ENCODE data around the gene ANKRD31.

Gene ANKRD31

DNA sequence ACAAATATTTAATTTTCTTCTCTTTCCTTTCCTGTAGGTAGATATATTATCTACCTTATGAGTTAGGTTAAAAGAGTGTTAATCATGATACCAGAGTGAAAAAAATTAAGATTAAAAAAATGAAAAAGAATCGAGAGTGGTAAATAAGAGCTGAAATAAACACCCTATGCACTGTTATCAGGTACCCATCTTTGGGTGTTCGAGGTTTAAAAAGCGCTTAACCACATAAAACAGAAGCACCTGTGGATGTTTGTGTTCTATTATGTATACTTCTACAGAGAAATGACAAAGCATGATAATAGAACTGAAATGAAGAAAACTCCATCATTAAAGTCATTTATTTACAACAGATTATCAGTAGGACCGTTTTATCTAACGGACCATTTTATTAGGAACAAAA, 158.7 kb downstream of the ANKRD31 start:
- 93 to 100% methylated on average over 1 to 4 of the region's 5 CpGs for WGBS, 2 experiments
- H3K27me3 ChIP-seq (ENCODE audit: control insufficient read depth, insufficient read depth, low read length, poor library complexity, severe bottlenecking): no peaks in the 10 kb centered on the region
- H3K27ac ChIP-seq (ENCODE audit: insufficient read depth, low read depth, low read length, poor library complexity, severe bottlenecking): no peak overlapping the region
- H3K4me1 ChIP-seq (ENCODE audit: control insufficient read depth, insufficient read depth, low read length): no peaks in the 10 kb centered on the region
- no peak overlapping the region for H3K4me3 ChIP-seq (ENCODE audit: insufficient read depth, low read depth, low read length)
- H3K36me3 ChIP-seq (ENCODE audit: control insufficient read depth, insufficient read depth, low read length): no peaks in the 10 kb centered on the region
- no peaks in the 10 kb centered on the region for H3K9me3 ChIP-seq (ENCODE audit: control insufficient read depth, low read length)

DNA sequence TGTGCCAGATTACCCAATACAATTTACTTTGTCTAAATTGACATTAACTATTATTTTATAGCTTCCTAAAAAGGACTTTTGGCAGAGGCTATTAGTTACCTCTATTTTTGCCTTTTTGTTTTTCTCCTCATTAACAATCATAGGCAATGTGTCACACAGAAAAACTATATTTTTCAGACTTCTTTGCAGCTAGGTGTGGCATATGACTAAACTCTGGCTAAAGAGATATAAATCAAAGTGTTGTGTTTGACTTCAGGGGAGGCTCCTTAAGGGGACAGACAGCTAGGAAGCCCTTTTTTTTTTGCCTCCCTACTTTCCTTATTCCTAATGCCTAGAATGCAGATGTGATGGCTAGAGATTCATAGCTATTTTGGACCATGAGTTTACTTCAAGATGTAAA, 164.6 kb downstream of the ANKRD31 start:
- H3K36me3 ChIP-seq (ENCODE audit: control insufficient read depth, insufficient read depth, low read length): no peaks in the 10 kb centered on the region
- H3K4me3 ChIP-seq (ENCODE audit: insufficient read depth, low read depth, low read length): no peak overlapping the region
- H3K9me3 ChIP-seq (ENCODE audit: control insufficient read depth, low read length): no peaks in the 10 kb centered on the region
- no peaks in the 10 kb centered on the region for H3K27me3 ChIP-seq (ENCODE audit: control insufficient read depth, insufficient read depth, low read length, poor library complexity, severe bottlenecking)
- no peaks in the 10 kb centered on the region for H3K4me1 ChIP-seq (ENCODE audit: control insufficient read depth, insufficient read depth, low read length)
- no peak overlapping the region for H3K27ac ChIP-seq (ENCODE audit: insufficient read depth, low read depth, low read length, poor library complexity, severe bottlenecking)

- Histone ChIP-seq H3K9me3 (ENCODE audit: control insufficient read depth, low read length) (no peaks in the 10 kb centered on the region), H3K4me1 (ENCODE audit: control insufficient read depth, insufficient read depth, low read length) (no peaks in the 10 kb centered on the region), H3K27me3 (ENCODE audit: control insufficient read depth, insufficient read depth, low read length, poor library complexity, severe bottlenecking) (no peaks in the 10 kb centered on the region), H3K27ac (ENCODE audit: insufficient read depth, low read depth, low read length, poor library complexity, severe bottlenecking) (no peak overlapping the region), H3K4me3 (ENCODE audit: insufficient read depth, low read depth, low read length) (no peak overlapping the region), H3K36me3 (ENCODE audit: control insufficient read depth, insufficient read depth, low read length) (no peaks in the 10 kb centered on the region)
These were observed 165.6 kb downstream of the ANKRD31 start for GRCh38 chr5:75071100-75071499.

DNA sequence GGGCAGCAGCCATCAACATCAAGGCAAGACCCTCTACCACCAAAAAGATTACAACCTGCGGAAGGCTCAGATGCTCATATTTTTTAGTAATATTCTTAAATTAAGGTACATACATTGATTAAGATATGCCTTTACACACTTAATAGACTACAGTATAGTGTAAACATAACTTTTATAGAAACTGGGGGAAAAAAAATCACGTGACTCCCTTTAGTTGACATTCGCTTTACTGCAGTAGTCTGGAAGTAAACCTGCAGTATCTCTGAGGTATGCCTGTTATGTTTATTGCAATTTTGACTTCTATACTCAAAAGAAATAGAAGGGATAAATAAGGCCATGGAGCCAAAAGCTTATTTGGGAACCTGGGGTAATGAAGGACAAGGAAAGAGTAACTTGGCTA, 169.2 kb downstream of the ANKRD31 start:
- Histone ChIP-seq H3K27me3 (ENCODE audit: control insufficient read depth, insufficient read depth, low read length, poor library complexity, severe bottlenecking) (no peaks in the 10 kb centered on the region), H3K36me3 (ENCODE audit: control insufficient read depth, insufficient read depth, low read length) (no peaks in the 10 kb centered on the region), H3K4me3 (ENCODE audit: insufficient read depth, low read depth, low read length) (no peak overlapping the region), H3K9me3 (ENCODE audit: control insufficient read depth, low read length) (no peaks in the 10 kb centered on the region), H3K27ac (ENCODE audit: insufficient read depth, low read depth, low read length, poor library complexity, severe bottlenecking) (no peak overlapping the region), H3K4me1 (ENCODE audit: control insufficient read depth, insufficient read depth, low read length) (no peaks in the 10 kb centered on the region)
- 94 to 100% methylated on average over 2 to 3 of the region's 3 CpGs for WGBS, 2 experiments

GRCh38 chr5:75062925-75063531, 173.7 kb downstream of the ANKRD31 start:
- no peaks in the 10 kb centered on the region for H3K4me1 ChIP-seq (ENCODE audit: control insufficient read depth, insufficient read depth, low read length)
- no peak overlapping the region for H3K27ac ChIP-seq (ENCODE audit: insufficient read depth, low read depth, low read length, poor library complexity, severe bottlenecking)
- WGBS, 2 experiments: 92 to 97% methylated on average over 1 of the region's 2 CpGs
- H3K9me3 ChIP-seq (ENCODE audit: control insufficient read depth, low read length): no peaks in the 10 kb centered on the region
- no peak overlapping the region for H3K4me3 ChIP-seq (ENCODE audit: insufficient read depth, low read depth, low read length)
- no peaks in the 10 kb centered on the region for H3K27me3 ChIP-seq (ENCODE audit: control insufficient read depth, insufficient read depth, low read length, poor library complexity, severe bottlenecking)
- no peaks in the 10 kb centered on the region for H3K36me3 ChIP-seq (ENCODE audit: control insufficient read depth, insufficient read depth, low read length)

- 92 to 96% methylated on average over 4 of the region's 4 CpGs for WGBS, 2 experiments
- Histone ChIP-seq H3K4me3 (ENCODE audit: insufficient read depth, low read depth, low read length) (no peak overlapping the region), H3K36me3 (ENCODE audit: control insufficient read depth, insufficient read depth, low read length) (no peaks in the 10 kb centered on the region), H3K27ac (ENCODE audit: insufficient read depth, low read depth, low read length, poor library complexity, severe bottlenecking) (no peak overlapping the region), H3K4me1 (ENCODE audit: control insufficient read depth, insufficient read depth, low read length) (peaks cover 5% of the 10 kb centered on the region), H3K27me3 (ENCODE audit: control insufficient read depth, insufficient read depth, low read length, poor library complexity, severe bottlenecking) (peaks cover under 1% of the 10 kb centered on the region), H3K9me3 (ENCODE audit: control insufficient read depth, low read length) (no peaks in the 10 kb centered on the region)
These were observed 176.6 kb downstream of the ANKRD31 start for GRCh38 chr5:75059912-75060545.

- 91 to 94% methylated on average over 3 of the region's 3 CpGs for WGBS, 2 experiments
- H3K4me3 ChIP-seq (ENCODE audit: insufficient read depth, low read depth, low read length): no peak overlapping the region
- no peak overlapping the region for H3K27ac ChIP-seq (ENCODE audit: insufficient read depth, low read depth, low read length, poor library complexity, severe bottlenecking)
- peaks cover 12% of the 10 kb centered on the region for H3K4me1 ChIP-seq (ENCODE audit: control insufficient read depth, insufficient read depth, low read length)
- H3K9me3 ChIP-seq (ENCODE audit: control insufficient read depth, low read length): no peaks in the 10 kb centered on the region
- H3K36me3 ChIP-seq (ENCODE audit: control insufficient read depth, insufficient read depth, low read length): no peaks in the 10 kb centered on the region
- peaks cover 10% of the 10 kb centered on the region for H3K27me3 ChIP-seq (ENCODE audit: control insufficient read depth, insufficient read depth, low read length, poor library complexity, severe bottlenecking)
These were observed 177.6 kb downstream of the ANKRD31 start for GRCh38 chr5:75058986-75059535.

DNA sequence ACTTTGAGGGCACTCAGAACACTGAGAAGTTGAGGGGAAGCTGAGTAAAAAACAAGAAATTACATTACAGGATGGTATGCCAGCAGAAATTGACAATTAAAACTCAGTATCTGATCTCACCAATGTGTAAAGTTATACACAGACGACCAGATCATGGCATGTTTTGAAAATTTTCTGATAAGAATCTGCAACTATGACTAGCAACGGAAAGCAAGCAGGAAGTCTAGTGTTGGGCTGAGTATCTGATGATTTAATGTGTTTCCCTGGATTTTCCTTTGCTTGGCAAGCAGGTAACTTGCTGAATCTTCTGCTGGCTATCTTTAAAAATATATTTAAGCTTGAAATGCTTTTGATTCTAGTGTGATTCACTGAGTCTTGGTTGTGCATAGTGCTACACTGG, 179.1 kb downstream of the ANKRD31 start:
- 92 to 100% methylated on average over 2 of the region's 2 CpGs for WGBS, 2 experiments
- H3K4me1 ChIP-seq (ENCODE audit: control insufficient read depth, insufficient read depth, low read length): peaks cover 12% of the 10 kb centered on the region

GRCh38 chr5:75055727-75056144, 180.9 kb downstream of the ANKRD31 start:
- Histone ChIP-seq H3K9me3 (ENCODE audit: control insufficient read depth, low read length) (no peaks in the 10 kb centered on the region), H3K36me3 (ENCODE audit: control insufficient read depth, insufficient read depth, low read length) (no peaks in the 10 kb centered on the region), H3K27ac (ENCODE audit: insufficient read depth, low read depth, low read length, poor library complexity, severe bottlenecking) (no peak overlapping the region), H3K4me1 (ENCODE audit: control insufficient read depth, insufficient read depth, low read length) (peaks cover 15% of the 10 kb centered on the region), H3K4me3 (ENCODE audit: insufficient read depth, low read depth, low read length) (no peak overlapping the region), H3K27me3 (ENCODE audit: control insufficient read depth, insufficient read depth, low read length, poor library complexity, severe bottlenecking) (peaks cover 43% of the 10 kb centered on the region)
- 44 to 47% methylated on average over 1 of the region's 1 CpG for WGBS, 2 experiments

More for the DNA sequence above, 179.1 kb downstream of the ANKRD31 start:
- peaks cover 25% of the 10 kb centered on the region for H3K27me3 ChIP-seq (ENCODE audit: control insufficient read depth, insufficient read depth, low read length, poor library complexity, severe bottlenecking)
- no peak overlapping the region for H3K4me3 ChIP-seq (ENCODE audit: insufficient read depth, low read depth, low read length)
- no peak overlapping the region for H3K27ac ChIP-seq (ENCODE audit: insufficient read depth, low read depth, low read length, poor library complexity, severe bottlenecking)
- H3K36me3 ChIP-seq (ENCODE audit: control insufficient read depth, insufficient read depth, low read length): no peaks in the 10 kb centered on the region
- H3K9me3 ChIP-seq (ENCODE audit: control insufficient read depth, low read length): no peaks in the 10 kb centered on the region

DNA sequence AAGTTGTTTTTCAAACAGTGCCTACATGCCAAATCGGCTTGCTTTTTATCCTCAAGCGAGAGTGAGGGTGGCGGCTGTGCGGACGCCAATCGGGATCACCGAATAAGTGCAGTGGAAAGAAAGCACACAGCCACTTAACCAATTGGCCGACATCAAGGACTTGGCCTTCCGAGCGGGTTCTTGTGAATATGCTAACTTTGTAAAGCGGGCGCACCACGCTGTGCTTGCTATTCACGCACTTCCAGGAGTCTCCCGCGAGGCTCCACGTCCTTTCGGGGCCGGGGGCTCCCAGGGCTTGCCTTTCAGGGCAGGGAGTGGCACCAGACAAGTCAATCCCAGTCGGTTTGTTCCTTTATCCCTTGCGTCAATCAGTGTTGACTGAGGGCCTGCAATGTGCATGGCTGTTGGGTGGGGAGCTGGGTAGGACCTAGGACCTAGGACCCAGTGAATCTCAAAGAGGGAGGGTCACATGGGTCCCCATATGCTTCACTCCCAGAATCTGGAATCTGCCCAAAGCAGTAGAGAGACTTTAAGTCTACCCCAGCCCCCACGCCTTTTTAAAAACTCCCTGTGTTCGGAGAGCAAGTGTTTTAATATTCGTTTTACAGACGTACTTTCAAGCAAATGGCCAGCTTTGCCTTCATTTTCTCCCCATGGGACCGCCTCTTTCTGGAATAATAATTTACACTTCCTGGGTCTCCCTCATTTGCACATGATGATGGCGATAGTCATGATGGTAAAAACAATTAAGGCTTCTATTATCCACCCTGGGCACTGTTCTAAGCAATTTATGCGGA, 182.3 kb downstream of the ANKRD31 start:
- Histone ChIP-seq H3K27ac (ENCODE audit: insufficient read depth, low read depth, low read length, poor library complexity, severe bottlenecking) (no peak overlapping the region), H3K27me3 (ENCODE audit: control insufficient read depth, insufficient read depth, low read length, poor library complexity, severe bottlenecking) (peaks cover 46% of the 10 kb centered on the region), H3K9me3 (ENCODE audit: control insufficient read depth, low read length) (no peaks in the 10 kb centered on the region), H3K4me1 (ENCODE audit: control insufficient read depth, insufficient read depth, low read length) (peaks cover 15% of the 10 kb centered on the region), H3K36me3 (ENCODE audit: control insufficient read depth, insufficient read depth, low read length) (no peaks in the 10 kb centered on the region), H3K4me3 (ENCODE audit: insufficient read depth, low read depth, low read length) (peak overlapping the region; percentile 59)
- WGBS, 2 experiments: 17% methylated on average over 27 to 28 of the region's 28 CpGs

All from ectodermal cell (in vitro differentiated cells).